VCaP (cell line): ENCODE measurements around the gene SLC25A13.

ENCODE experiments used
- H3K27ac ChIP-seq: fragments of 450-650 bp; 2 replicates; pipeline ENCODE4 v1.5.1; 2017
- CTCF ChIP-seq: fragments of 450-650 bp; conservative IDR thresholded peaks from 2 replicates; pipeline ENCODE4 v1.5.1; 2017; ENCODE audit warnings: mild to moderate bottlenecking, moderate library complexity

SLC25A13 gene

GRCh38 chr7:96347471-96347870 lies 25.6 kb upstream of the SLC25A13 start:
- no peak for TF ChIP-seq CTCF
- no peak overlapping the region for H3K27ac ChIP-seq

GRCh38 chr7:96346293-96346953 lies 24.5 kb upstream of the SLC25A13 start:
- TF ChIP-seq CTCF: no peak

GRCh38 chr7:96344236-96344635 lies 22.3 kb upstream of the SLC25A13 start:
- TF ChIP-seq CTCF: no peak
- H3K27ac ChIP-seq: no peak overlapping the region

More at GRCh38 chr7:96346293-96346953, 24.5 kb upstream of the SLC25A13 start:
- H3K27ac ChIP-seq: no peak overlapping the region

GRCh38 chr7:96342049-96342448 lies 20.2 kb upstream of the SLC25A13 start:
- TF ChIP-seq CTCF: no peak
- H3K27ac ChIP-seq: no peak overlapping the region

GRCh38 chr7:96337519-96337918 lies 15.6 kb upstream of the SLC25A13 start:
- no peak overlapping the region for H3K27ac ChIP-seq
- TF ChIP-seq CTCF: no peak

GRCh38 chr7:96332325-96332724 lies 10.4 kb upstream of the SLC25A13 start:
- no peak for TF ChIP-seq CTCF
- no peak overlapping the region for H3K27ac ChIP-seq

- no peak for TF ChIP-seq CTCF
- H3K27ac ChIP-seq: no peak overlapping the region
Measured at GRCh38 chr7:96331775-96332174, 9.9 kb upstream of the SLC25A13 start.
